ENCODE measurements around the gene CIT.

GRCh38 chr12:119712721-119713120 is 164.4 kb downstream of the CIT start:
- TF ChIP-seq SUZ12 (IDR thresholded peaks at IDR 0.05; ENCODE audit: extremely low read depth, insufficient read depth, insufficient read length): no peak
- no peak for TF ChIP-seq ZNF274 (IDR thresholded peaks at IDR 0.05; ENCODE audit: low read depth, low read length)
- TF ChIP-seq YY1 (IDR thresholded peaks at IDR 0.05; ENCODE audit: insufficient read depth, insufficient read length): no peak
